Kidney glomerular epithelial cell (primary cell): ENCODE results near the gene DTD1.

Experiments
- DNase-seq: peaks from one replicate; lab custom pipeline; 2025; lab: John Stamatoyannopoulos, UW

DTD1 gene

GRCh38 chr20:18587665-18588573 lies at the start of gene DTD1:
DTD1 (plus strand) TSS chr20:18588054; CDS start chr20:18588073, 19 bp downstream.
- peak; percentile 72 for DNase-seq

GRCh38 chr20:18541741-18542140 lies 46.1 kb upstream of the DTD1 start:
- peak; percentile 97 for DNase-seq

GRCh38 chr20:18543216-18543615 lies 44.6 kb upstream of the DTD1 start:
- no peak for DNase-seq

- DNase-seq: no peak
Measured at GRCh38 chr20:18543932-18544331, 43.9 kb upstream of the DTD1 start.

- no peak for DNase-seq
Measured at GRCh38 chr20:18545566-18545965, 42.3 kb upstream of the DTD1 start.

- no peak for DNase-seq
Measured at GRCh38 chr20:18548465-18548864, 39.4 kb upstream of the DTD1 start.

GRCh38 chr20:18553746-18554145 lies 34.1 kb upstream of the DTD1 start:
- no peak for DNase-seq

GRCh38 chr20:18566892-18567738 lies 20.7 kb upstream of the DTD1 start, which contains the start of gene SMIM26:
SMIM26 (plus strand) TSS chr20:18567432; CDS start chr20:18567479, 47 bp downstream.
- peak; percentile 83 for DNase-seq

GRCh38 chr20:18567739-18568091 lies 20.1 kb upstream of the DTD1 start:
- no peak for DNase-seq

GRCh38 chr20:18571009-18571408 lies 16.8 kb upstream of the DTD1 start:
- no peak for DNase-seq

- no peak for DNase-seq
Measured at GRCh38 chr20:18571578-18571977, 16.3 kb upstream of the DTD1 start.

GRCh38 chr20:18577942-18578341 lies 9.9 kb upstream of the DTD1 start:
- DNase-seq: no peak

- no peak for DNase-seq
Measured at GRCh38 chr20:18578581-18578980, 9.3 kb upstream of the DTD1 start.

GRCh38 chr20:18580012-18580411 lies 7.8 kb upstream of the DTD1 start:
- DNase-seq: no peak

GRCh38 chr20:18585134-18585533 lies 2.7 kb upstream of the DTD1 start:
- peak; percentile 90 for DNase-seq

- no peak for DNase-seq
Measured at GRCh38 chr20:18588574-18588933, 700 bp downstream of the DTD1 start.

- DNase-seq: no peak
Measured at GRCh38 chr20:18589941-18590674, 2.3 kb downstream of the DTD1 start.

- no peak for DNase-seq
Measured at GRCh38 chr20:18596270-18596669, 8.4 kb downstream of the DTD1 start.

GRCh38 chr20:18609741-18610140 lies 21.9 kb downstream of the DTD1 start:
- DNase-seq: peak; percentile 10

- DNase-seq: no peak
Measured at GRCh38 chr20:18611492-18611891, 23.6 kb downstream of the DTD1 start.

- peak; percentile 47 for DNase-seq
Measured at GRCh38 chr20:18613553-18613952, 25.7 kb downstream of the DTD1 start.

GRCh38 chr20:18614244-18614643 lies 26.4 kb downstream of the DTD1 start:
- DNase-seq: no peak
